HG03175 (cell line): ENCODE data around the gene GHRH.
A peak's percentile ranks its signal among the peaks of the same experiment; 100 is the strongest.

Source experiments
- ATAC-seq: cut with Tn5 transposase; IDR thresholded peaks from one replicate; pipeline ENCODE4 v1.9.1; 2021; ENCODE audit warnings: mild to moderate bottlenecking, moderate library complexity; ENCODE audit not compliant: unreplicated experiment

Gene GHRH

GRCh38 chr20:37291724-37292126 is 30.1 kb upstream of the GHRH start:
- peak; percentile 44 for ATAC-seq

DNA sequence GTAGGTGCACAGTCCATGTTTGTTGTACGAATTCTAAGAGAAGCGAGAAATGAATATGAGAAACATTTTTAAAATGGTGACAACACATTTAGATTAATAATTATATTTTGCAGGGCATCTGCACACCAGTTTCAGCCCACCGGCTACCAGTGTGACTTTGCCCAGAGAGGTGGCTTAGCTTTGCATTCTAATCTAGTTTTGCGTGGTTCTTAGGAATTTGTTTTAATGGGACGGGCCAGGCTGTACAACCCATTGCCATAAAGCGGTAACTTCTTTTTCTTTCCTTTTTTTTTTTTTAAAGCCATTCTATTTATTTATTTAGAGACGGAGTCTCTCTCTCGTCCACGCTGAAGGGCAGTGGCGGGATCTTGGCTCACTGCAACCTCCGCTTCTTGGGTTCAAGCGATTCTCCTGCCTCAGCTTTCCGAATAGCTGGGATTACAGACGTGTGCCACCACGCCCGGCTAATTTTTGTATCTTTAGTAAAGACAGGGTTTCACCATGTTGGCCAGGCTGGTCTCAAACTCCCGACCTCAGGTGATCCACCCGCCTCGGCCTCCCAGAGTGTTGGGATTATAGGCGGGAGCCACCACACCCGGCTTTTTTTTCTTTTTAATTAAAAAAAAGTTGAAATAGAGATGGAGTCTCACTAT is 28.7 kb upstream of the GHRH start:
- no peak for ATAC-seq

GRCh38 chr20:37288091-37288490 is 26.5 kb upstream of the GHRH start:
- ATAC-seq = no peak

DNA sequence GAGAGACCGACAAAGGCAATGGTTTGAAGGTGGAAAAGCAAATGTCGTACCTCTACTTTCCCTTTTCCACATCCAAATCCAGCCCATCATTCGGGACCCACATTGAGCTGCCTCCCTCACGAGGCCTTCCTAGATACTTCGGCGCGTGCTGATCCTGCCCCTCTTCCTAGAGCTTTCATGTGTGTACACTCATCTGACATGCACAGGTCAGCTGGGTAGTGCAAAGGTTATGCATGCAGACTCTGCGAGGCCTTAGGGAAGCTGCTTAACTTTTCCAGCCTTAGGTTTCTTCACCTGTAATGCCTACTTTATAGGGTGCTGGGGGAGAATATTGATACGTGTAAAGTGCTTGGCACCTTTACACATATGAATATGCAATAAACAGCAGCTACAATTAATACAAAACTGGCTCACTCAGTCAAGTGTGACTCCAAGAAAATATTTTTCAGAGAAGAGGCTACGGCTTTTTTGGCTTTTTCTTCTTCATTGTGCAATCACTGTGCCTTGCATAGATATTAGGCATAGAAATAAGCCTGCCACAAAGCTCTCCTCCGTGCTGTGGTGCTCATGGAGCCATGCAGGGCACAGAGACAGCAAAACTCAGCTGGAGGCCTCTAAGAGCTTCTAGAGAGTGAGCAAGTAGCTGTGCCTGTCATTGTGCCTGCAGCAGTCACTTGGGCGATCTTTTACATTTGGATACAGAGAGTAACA is 24.2 kb upstream of the GHRH start:
- ATAC-seq = no peak

- no peak for ATAC-seq
These were observed 23.1 kb upstream of the GHRH start for GRCh38 chr20:37284691-37285161.

GRCh38 chr20:37283530-37284195 is 22.0 kb upstream of the GHRH start:
- no peak for ATAC-seq

DNA sequence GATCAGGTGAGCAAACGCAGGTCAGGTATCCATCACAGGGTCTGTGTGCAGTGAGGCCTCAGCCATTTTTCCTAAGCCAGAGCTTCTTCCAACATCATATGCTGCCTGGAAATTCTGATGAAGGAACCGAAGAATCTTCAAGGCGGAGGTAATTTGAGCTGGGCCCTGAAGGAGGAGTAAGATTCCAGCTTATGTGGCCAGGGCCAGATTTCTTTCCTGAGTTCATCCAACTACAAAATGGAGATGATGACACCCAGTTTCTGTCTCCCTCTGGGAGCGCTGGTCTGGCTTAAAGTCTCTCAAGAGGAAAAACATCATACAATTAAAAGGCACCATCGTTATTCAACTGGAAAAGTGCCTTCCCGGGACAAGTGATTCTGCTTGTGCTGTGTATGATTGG is 20.9 kb upstream of the GHRH start:
- ATAC-seq = no peak

DNA sequence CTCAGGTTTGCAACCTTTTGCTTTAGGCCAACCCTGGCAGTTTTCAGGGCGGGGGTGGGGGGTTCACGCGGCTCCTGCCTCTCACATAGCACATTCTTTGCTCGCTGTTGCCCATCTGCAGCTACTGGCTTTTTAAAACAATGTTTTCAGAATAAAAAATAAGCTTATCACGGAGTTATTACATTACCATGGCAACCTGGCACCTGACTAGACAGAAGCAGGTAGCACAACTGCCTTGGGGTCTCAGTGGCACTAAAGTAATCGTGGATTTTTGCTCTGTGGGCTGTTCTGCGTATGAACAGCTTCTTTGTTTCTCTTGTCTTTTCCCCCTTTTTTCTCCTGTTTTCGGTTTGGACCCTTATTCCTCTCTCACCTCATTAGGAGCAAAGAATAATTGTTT is 18.8 kb upstream of the GHRH start:
- no peak for ATAC-seq

DNA sequence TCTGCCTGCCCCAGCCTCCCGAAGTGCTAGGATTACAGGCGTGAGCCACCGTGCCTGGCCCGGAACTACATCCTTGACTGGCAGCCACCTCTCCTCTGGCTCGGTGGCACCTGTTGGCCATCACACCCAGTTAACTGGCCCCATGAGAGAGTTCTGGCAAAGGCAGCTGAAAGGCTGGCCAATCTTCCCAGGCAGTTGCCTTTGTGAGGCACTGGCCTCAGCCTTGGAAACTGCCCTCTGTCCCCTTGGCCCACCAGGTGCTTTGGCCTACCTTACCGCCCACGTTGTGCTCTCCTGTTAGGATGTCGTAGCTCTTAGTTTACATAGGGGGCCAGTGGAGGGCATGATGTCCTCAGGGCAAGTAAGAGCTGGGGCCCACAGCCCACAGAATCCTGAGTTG is 18.2 kb upstream of the GHRH start:
- ATAC-seq = no peak

DNA sequence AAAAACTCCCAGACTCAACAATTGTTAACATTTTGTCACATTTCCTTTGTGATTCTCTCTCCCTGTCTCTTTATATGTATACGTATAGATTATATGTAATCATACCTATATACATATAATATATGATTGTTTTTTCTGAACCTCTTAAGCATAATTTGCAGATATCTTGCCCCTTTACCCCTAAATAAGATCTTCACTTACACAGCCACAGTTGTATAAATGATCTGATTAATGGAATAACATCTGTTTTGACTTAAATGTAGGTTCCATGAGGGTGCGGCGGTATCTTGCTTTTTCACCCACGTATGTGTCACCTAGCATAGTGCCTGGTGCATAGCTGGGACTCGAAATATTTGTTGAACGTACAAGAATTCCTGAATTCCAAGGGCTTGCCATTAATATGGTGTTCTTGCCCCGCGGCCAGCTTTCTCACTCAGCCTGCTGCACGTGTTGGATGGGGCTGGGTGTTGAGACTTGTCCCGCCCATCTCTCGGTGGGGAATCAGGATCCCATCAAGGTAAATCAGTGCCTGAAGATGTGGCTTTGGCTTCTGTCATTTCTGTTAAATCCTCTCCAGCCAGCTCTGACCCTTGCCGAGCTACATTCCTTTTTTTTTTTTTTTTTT is 17.5 kb upstream of the GHRH start:
- no peak for ATAC-seq

- no peak for ATAC-seq
These were observed 15.6 kb upstream of the GHRH start for GRCh38 chr20:37277253-37277593.

DNA sequence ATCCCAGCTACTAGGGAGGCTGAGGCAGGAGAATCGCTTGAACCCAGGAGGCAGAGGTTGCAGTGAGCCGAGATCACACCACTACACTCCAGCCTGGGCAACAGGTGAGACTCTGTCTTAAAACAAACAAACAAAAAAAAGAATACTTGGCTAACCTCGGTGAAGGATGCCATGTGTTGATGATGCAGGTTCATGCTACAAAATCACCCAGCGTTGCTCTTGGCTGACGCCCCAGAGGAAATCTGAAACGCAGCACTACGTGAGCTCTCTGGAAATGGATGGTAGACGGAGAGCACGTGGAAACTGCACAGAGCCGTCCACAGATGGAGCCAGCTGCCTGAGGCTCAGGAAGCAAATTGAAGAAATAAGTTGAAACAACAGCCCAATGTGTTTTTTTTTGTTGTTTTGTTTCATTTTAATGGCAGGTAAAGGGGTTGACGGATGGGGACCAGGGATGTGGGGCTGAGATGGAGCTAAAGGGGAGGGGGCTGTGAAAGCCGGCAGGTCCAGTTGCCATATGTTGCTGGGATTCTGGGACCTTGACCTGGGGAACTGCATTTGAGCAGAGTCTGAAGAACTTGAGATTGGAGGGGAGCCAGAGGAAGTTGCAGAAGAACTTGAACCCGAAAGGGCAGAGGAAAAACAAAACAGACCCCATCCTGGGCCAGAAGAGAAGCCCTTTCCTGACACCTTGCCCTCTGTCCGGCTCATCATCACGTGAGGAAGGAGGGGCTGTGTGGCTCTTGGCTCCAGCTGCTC is 15.1 kb upstream of the GHRH start:
- peak; percentile 66 for ATAC-seq

- no peak for ATAC-seq
These were observed 13.4 kb upstream of the GHRH start for GRCh38 chr20:37274851-37275524.

GRCh38 chr20:37273988-37274387 is 12.4 kb upstream of the GHRH start:
- no peak for ATAC-seq

DNA sequence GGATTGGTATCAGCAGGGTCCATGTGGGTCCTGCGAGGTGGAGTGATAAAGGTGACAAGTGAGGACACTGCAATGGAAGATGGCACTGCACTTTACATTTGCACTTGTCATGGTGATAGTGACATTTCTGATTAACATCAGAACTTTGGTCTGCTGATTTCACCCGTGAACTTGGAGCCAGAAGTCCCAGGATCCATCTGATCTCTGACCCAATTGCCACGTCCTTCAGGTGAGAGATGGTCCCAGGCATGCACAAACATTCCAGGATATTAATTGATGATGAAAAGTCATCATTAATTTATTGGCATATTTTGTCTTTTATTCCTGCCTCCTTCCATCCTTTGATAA is 9.8 kb upstream of the GHRH start:
- no peak for ATAC-seq

DNA sequence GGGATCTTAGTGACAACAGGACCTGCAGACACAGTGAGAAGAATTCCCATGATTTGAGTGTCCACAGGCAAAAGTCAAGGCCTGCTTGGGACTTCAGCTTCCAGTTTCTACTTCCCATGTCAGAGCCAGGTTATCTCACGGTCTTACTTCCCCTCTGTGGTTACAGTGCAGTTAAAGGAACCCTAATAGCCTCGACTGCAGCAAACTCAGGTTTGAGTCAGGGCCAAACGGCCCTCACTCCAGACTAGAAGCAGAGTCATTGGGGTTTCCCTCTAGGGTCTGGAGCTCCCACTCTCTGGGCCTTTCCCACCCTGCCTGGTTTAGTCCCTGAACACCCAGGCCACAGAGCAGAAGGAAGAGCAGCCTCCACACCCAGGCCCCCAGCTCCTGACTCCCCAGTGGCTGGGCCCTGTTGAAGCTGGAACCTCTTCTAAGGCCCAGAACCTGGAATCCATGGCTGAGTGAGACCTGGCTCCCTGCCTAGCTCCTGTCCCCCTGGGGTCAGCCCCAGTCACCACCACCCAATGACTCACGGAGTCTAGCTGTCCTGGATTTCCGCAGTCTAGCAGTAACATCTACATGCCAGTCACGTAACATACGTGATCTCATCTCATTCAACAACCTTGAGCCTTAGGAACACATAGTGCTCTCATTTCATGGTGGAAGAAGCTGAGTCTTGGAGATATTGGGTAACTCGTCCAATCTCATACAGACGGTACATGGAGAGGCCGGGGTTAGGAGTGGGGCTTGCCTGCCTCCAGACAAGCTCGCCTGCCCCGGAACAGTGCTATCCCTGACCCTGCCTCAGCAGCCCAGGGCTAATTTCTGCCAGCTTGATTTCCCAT is 9.2 kb upstream of the GHRH start:
- ATAC-seq = peak; percentile 49

GRCh38 chr20:37267667-37268313 is 6.2 kb upstream of the GHRH start:
- no peak for ATAC-seq

DNA sequence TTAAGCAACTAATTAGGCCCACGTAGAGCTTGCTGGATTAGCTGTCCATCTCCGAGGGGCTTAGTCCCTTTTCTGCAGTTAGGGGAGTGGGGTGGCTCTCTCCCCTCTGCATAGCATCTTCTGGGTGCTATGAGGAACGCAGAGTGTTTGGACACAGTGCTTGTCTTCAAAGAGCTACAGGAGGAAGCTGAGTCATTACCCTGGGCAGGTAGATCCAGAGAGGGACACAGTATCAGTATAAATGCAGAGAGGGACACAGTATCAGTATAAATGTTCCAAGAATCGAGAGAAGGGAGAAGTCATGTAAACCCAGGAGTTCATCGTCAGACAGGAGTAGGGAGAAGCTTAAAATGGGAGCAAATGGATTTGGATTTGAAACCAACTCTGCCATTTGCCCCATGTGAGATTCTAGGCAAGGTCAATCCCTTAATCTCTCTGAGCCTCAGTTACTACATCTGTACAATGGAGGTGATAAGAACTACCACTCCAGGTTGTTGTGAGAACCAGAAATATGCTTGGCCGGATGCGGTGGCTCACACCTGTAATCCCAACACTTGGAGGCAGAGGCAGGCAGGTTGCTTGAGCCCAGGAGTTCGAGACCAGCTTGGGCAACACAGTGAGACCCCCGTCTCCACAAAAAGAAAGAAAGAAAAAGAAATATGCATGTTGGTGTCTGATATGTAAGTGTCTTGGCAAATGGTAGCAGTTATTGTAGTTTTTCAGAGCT is 5.5 kb upstream of the GHRH start:
- no peak for ATAC-seq

GRCh38 chr20:37265152-37265551 is 3.5 kb upstream of the GHRH start:
- ATAC-seq = peak; percentile 41
